Tibial nerve (tissue), 4 donors: ENCODE data around the gene PURB.

Source experiments
- EP300 ChIP-seq, 2 donors: sonication (generic); formaldehyde crosslinking; IDR thresholded peaks; one replicate each; pipeline ENCODE4 v1.6.1; 2017; ENCODE audit warnings: antibody characterized with exemption in 2 of 2, mild to moderate bottlenecking in 1 of 2
- TF ChIP-seq, protein P1 (sequence below), 5 experiments: fragments of 200-600 bp in 3 of 5; fragments of 450-650 bp in 2 of 5; sonication (generic) in 3 of 5; IDR thresholded peaks; one replicate each; pipeline ENCODE4 v1.5.1; 2016 to 2019; ENCODE audit warnings: antibody characterized with exemption in 5 of 5, mild to moderate bottlenecking in 3 of 5, moderate library complexity in 2 of 5

DNA sequence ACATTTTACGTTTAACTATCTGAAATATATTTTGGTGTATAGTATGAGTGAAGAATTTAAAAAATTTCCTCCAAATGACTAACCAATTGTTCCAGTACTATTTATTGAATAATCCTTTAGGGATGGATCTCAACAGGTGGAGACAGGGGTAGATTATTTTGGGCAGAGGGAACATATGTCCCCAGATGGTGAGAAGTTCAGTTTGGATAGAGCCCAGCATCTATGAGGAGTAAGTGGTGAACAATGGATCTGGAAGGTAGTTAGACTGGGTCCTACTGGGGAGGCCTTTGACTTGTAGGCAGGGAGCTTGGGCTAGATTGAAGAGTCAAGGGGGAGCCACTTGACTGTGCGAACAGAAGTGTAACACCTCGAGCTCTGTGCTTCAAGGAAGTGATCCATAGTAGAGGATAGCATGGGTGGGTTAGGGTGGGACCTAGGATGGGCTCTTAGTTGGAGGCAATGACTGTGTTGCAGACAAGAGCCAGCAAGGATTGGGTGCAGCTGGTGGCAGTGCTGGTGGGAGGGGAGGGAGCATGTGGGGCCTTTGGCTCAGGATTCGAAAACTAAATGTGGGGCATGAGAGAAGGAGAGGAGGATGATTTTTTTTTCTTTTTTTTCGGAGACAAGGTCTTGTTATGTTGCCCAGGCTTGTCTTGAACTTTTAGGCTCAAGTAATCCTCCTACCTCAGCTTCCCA is 3.9 kb upstream of the PURB start:
- no peak for TF ChIP-seq EP300 (IDR thresholded peaks at IDR 0.05)
- TF ChIP-seq, protein P1, sequence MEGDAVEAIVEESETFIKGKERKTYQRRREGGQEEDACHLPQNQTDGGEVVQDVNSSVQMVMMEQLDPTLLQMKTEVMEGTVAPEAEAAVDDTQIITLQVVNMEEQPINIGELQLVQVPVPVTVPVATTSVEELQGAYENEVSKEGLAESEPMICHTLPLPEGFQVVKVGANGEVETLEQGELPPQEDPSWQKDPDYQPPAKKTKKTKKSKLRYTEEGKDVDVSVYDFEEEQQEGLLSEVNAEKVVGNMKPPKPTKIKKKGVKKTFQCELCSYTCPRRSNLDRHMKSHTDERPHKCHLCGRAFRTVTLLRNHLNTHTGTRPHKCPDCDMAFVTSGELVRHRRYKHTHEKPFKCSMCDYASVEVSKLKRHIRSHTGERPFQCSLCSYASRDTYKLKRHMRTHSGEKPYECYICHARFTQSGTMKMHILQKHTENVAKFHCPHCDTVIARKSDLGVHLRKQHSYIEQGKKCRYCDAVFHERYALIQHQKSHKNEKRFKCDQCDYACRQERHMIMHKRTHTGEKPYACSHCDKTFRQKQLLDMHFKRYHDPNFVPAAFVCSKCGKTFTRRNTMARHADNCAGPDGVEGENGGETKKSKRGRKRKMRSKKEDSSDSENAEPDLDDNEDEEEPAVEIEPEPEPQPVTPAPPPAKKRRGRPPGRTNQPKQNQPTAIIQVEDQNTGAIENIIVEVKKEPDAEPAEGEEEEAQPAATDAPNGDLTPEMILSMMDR (IDR thresholded peaks at IDR 0.05), result no peak
